SU-DHL-6 (cell line): ENCODE results near the gene ABHD16A.

Source experiments
- H2AFZ ChIP-seq: fragments of 200-600 bp; sonication (generic); 2 replicates; pipeline ENCODE4 v1.6.1; 2014; ENCODE audit warnings: low read depth, mild to moderate bottlenecking, moderate library complexity, mixed read lengths, antibody characterized with exemption, low read length; ENCODE audit not compliant: severe bottlenecking
- H3F3A ChIP-seq: fragments of 200-600 bp; shearing (Covaris generic); 2 replicates; pipeline ENCODE4 v1.6.0; 2016; ENCODE audit warnings: antibody characterized with exemption, mild to moderate bottlenecking; ENCODE audit not compliant: insufficient read depth
- H3K27ac ChIP-seq: fragments of 200-600 bp; sonication (generic); 2 replicates; pipeline ENCODE4 v1.5.1; 2016; ENCODE audit warnings: low read depth, mild to moderate bottlenecking, low read length, moderate library complexity, mixed read lengths
- H3K27me3 ChIP-seq: fragments of 200-600 bp; sonication (generic), shearing (Covaris generic); 2 replicates; pipeline ENCODE4 v1.6.0; 2014; ENCODE audit warnings: mild to moderate bottlenecking, low read length
- H3K36me3 ChIP-seq: fragments of 200-600 bp; sonication (generic); 2 replicates; pipeline ENCODE4 v1.6.1; 2014; ENCODE audit warnings: mild to moderate bottlenecking, low read length, mixed read lengths
- H3K4me2 ChIP-seq: fragments of 300-600, 200-600 bp; shearing (Covaris generic), sonication (generic); 2 replicates; pipeline ENCODE4 v1.6.0; 2014; ENCODE audit warnings: low read length, low read depth, mild to moderate bottlenecking; ENCODE audit not compliant: poor library complexity, severe bottlenecking
- H3K4me3 ChIP-seq: fragments of 200-600 bp; sonication (generic); 2 replicates; pipeline ENCODE4 v1.5.1; 2014; ENCODE audit warnings: antibody characterized with exemption, low read length, mild to moderate bottlenecking, mixed read lengths; ENCODE audit not compliant: insufficient read depth, poor library complexity, severe bottlenecking
- H3K79me2 ChIP-seq: fragments of 200-600 bp; sonication (generic); 2 replicates; pipeline ENCODE4 v1.6.1; 2014; ENCODE audit warnings: mild to moderate bottlenecking, low read length, moderate library complexity; ENCODE audit not compliant: insufficient read depth
- H3K9ac ChIP-seq: fragments of 200-600 bp; sonication (generic); 2 replicates; pipeline ENCODE4 v1.7.0; 2014; ENCODE audit warnings: mild to moderate bottlenecking, low read length
- H3K9me2 ChIP-seq: fragments of 200-600 bp; sonication (generic); replicated peaks from 2 replicates; pipeline ENCODE4 v1.6.1; 2014; ENCODE audit warnings: low read length; ENCODE audit not compliant: insufficient read depth
- H3K9me3 ChIP-seq: fragments of 200-600 bp; sonication (generic); 2 replicates; pipeline ENCODE4 v1.6.1; 2014; ENCODE audit warnings: low read length, mixed read lengths; ENCODE audit not compliant: insufficient read depth
- H4K20me1 ChIP-seq: fragments of 200-600 bp; sonication (generic); 2 replicates; pipeline ENCODE4 v1.6.1; 2014; ENCODE audit warnings: low read depth, mild to moderate bottlenecking, antibody characterized with exemption, low read length, moderate library complexity, mixed read lengths
- EZH2phosphoT487 ChIP-seq: fragments of 200-600 bp; sonication (generic), shearing (Covaris generic); conservative IDR thresholded peaks from 2 replicates; pipeline ENCODE4 v1.6.1; 2018; ENCODE audit warnings: mild to moderate bottlenecking, antibody characterized with exemption, low read length, moderate library complexity, mixed read lengths
- TF ChIP-seq, protein P1 (sequence below): fragments of 200-600 bp; sonication (generic); IDR thresholded peaks from one replicate; pipeline ENCODE4 v1.5.1; 2017; ENCODE audit warnings: antibody characterized with exemption, mild to moderate bottlenecking, low read length, moderate library complexity; ENCODE audit not compliant: insufficient read depth, poor library complexity, severe bottlenecking

The ABHD16A gene

GRCh38 chr6:31676322-31676903 is 26.7 kb downstream of the ABHD16A start:
- no peaks in the 10 kb centered on the region for H3K9me2 ChIP-seq
- TF ChIP-seq, protein P1, sequence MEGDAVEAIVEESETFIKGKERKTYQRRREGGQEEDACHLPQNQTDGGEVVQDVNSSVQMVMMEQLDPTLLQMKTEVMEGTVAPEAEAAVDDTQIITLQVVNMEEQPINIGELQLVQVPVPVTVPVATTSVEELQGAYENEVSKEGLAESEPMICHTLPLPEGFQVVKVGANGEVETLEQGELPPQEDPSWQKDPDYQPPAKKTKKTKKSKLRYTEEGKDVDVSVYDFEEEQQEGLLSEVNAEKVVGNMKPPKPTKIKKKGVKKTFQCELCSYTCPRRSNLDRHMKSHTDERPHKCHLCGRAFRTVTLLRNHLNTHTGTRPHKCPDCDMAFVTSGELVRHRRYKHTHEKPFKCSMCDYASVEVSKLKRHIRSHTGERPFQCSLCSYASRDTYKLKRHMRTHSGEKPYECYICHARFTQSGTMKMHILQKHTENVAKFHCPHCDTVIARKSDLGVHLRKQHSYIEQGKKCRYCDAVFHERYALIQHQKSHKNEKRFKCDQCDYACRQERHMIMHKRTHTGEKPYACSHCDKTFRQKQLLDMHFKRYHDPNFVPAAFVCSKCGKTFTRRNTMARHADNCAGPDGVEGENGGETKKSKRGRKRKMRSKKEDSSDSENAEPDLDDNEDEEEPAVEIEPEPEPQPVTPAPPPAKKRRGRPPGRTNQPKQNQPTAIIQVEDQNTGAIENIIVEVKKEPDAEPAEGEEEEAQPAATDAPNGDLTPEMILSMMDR = no peak
- no peak for TF ChIP-seq EZH2phosphoT487
- H3K27ac ChIP-seq = no peak overlapping the region
- no peaks in the 10 kb centered on the region for H3K79me2 ChIP-seq
- H3K36me3 ChIP-seq = no peaks in the 10 kb centered on the region
- H3K4me3 ChIP-seq = no peak overlapping the region
- no peaks in the 10 kb centered on the region for H4K20me1 ChIP-seq
- H3K27me3 ChIP-seq = no peaks in the 10 kb centered on the region
- no peak overlapping the region for H2AFZ ChIP-seq
- no peak overlapping the region for H3K9ac ChIP-seq
- H3K9me3 ChIP-seq = no peaks in the 10 kb centered on the region
- H3K4me2 ChIP-seq = no peak overlapping the region
- peaks cover 14% of the 10 kb centered on the region; the same call in 1 of the 2 replicates for H3F3A ChIP-seq

DNA sequence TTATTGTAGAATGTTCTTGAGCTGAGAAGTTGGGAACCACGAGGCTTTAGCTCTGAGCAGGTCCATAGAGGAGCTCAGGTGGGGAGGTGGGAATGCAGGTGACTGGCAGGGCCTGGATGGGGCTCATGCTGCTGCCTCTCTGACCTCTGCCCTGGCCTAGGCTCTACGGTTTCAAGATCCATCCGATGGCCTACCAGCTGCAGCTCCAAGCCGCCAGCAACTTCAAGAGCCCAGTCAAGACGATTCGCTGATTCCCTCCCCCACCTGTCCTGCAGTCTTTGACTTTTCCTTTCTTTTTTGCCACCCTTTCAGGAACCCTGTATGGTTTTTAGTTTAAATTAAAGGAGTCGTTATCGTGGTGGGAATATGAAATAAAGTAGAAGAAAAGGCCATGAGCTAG is 33.4 kb downstream of the ABHD16A start, which contains the start of gene LY6G5B:
Gene LY6G5B (plus strand): TSS at position 301 of the 400 bp plus-strand sequence. CDS start 975 bp downstream, outside the sequence.
- H3K9me3 ChIP-seq = no peaks in the 10 kb centered on the region
- H2AFZ ChIP-seq = no peak within 1 kb of the TSS
- H3F3A ChIP-seq = peaks cover 10% of the 10 kb centered on the region
- no peak for TF ChIP-seq EZH2phosphoT487
- TF ChIP-seq, protein P1 = no peak
- H4K20me1 ChIP-seq = no peaks in the 10 kb centered on the region; the same call in 1 of the 2 replicates
- H3K79me2 ChIP-seq = peaks cover 28% of the 10 kb centered on the region
- H3K9me2 ChIP-seq = no peaks in the 10 kb centered on the region
- no peak within 1 kb of the TSS for H3K9ac ChIP-seq
- no peak within 1 kb of the TSS for H3K27ac ChIP-seq
- no peak within 1 kb of the TSS for H3K4me3 ChIP-seq
- H3K36me3 ChIP-seq = peaks cover 28% of the 10 kb centered on the region
- no peaks in the 10 kb centered on the region for H3K27me3 ChIP-seq
- H3K4me2 ChIP-seq = no peak within 1 kb of the TSS

DNA sequence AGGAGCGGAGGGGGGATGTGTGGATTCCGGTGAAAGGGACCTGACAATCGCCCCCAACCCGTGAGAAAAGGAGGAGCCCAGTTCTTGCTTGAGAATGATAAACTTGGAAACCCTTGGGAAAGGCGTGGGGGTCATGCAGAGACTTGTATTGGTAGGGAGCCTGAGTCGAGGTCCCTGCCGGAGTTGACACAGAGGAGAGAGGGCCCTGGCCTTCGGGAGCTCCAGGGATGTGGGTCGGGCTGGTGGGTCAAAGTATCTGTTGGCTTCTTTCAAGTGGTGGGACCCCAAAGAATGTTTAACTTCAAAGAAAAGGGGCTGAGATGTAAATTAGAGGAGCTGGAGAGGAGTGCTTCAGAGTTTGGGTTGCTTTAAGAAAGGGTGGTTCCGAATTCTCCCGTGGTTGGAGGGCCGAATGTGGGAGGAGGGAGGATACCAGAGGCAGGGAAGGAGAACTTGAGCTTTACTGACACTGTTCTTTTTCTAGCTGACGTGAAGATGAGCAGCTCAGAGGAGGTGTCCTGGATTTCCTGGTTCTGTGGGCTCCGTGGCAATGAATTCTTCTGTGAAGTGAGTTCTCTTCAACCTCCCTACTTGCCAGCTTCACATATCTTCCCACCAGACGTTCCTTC is 36.7 kb downstream of the ABHD16A start:
- Histone ChIP-seq H3K27me3 (no peaks in the 10 kb centered on the region), H3K9ac (peak overlapping the region; percentile 82), H3F3A (peaks cover 24% of the 10 kb centered on the region), H2AFZ (no peak overlapping the region), H3K4me3 (peak overlapping the region; percentile 83), H3K9me3 (no peaks in the 10 kb centered on the region), H3K27ac (peak overlapping the region; percentile 62), H3K4me2 (peak overlapping the region; percentile 82), H3K79me2 (peaks cover 46% of the 10 kb centered on the region), H3K9me2 (no peaks in the 10 kb centered on the region), H4K20me1 (no peaks in the 10 kb centered on the region; the same call in 1 of the 2 replicates), H3K36me3 (peaks cover 28% of the 10 kb centered on the region)
- TF ChIP-seq EZH2phosphoT487 = no peak
- TF ChIP-seq, protein P1 = no peak
